SK-N-MC (cell line): ENCODE data around the gene SBK2.

Experiments
- EZH2 ChIP-seq: fragments of 200-600 bp; sonication (generic); IDR thresholded peaks from one replicate; pipeline ENCODE4 v1.6.1; 2017; ENCODE audit warnings: antibody characterized with exemption
- FOXP2 ChIP-seq: optimal IDR thresholded peaks from 2 replicates; pipeline ENCODE3; 2011; ENCODE audit warnings: mild to moderate bottlenecking, moderate library complexity; ENCODE audit not compliant: insufficient read depth; ENCODE audit errors: extremely low read length, control extremely low read depth
- POLR2AphosphoS5 ChIP-seq: IDR thresholded peaks from 2 replicates; pipeline ENCODE4 v1.6.1; 2012; ENCODE audit warnings: mild to moderate bottlenecking, low read depth, low read length, borderline replicate concordance

DNA sequence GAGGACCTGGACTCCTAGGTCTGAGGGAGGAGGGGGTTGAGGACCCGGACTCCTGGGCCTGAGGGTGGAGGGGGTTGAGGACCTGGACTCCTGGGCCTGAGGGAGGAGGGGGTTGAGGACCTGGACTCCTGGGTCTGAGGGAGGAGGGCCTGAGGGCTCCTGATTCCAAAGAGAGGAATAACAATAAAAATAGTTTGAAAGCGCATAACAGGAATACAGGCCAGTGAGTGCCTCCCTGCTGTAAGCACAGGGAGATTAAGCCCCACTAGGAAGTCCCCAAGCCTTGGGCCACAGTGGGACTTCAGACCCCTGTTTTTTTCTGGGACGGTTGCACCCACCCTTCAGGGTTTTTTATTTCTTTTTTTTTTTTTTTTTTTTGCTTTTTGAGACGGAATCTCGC is 1.2 kb upstream of the SBK2 start:
- TF ChIP-seq EZH2 (no peak), POLR2AphosphoS5 (no peak), FOXP2 (no peak)
